Sigmoid colon (tissue), 7 donors: ENCODE measurements around the gene AHCYL2. TPM values are rescaled to one million over a fixed set of nuclear protein-coding genes. Genes with fewer than 3 reads are reported as not detected.

Experiments used
- DNase-seq: peaks from one replicate; pipeline ENCODE4 v3.0.0-alpha.2; 2019
- H3K27ac ChIP-seq, 4 donors: fragments of 200-600 bp; sonication (generic); one replicate each; pipeline ENCODE4 v1.5.1; 2016 to 2019; ENCODE audit warnings: mild to moderate bottlenecking in 1 of 4
- H3K27me3 ChIP-seq, 3 donors: fragments of 200-600 bp; sonication (generic); one replicate each; pipeline ENCODE4 v1.5.1; 2019; ENCODE audit warnings: mild to moderate bottlenecking in 1 of 3
- H3K36me3 ChIP-seq, 4 donors: fragments of 200-600 bp; sonication (generic); one replicate each; pipeline ENCODE4 v1.5.1; 2016 to 2019
- H3K4me1 ChIP-seq, 4 donors: fragments of 200-600 bp; sonication (generic); one replicate each; pipeline ENCODE4 v1.5.1; 2017 to 2019
- H3K4me3 ChIP-seq, 4 donors: fragments of 200-600 bp; sonication (generic); one replicate each; pipeline ENCODE4 v1.5.1; 2017 to 2019; ENCODE audit warnings: mild to moderate bottlenecking in 2 of 4, moderate library complexity in 1 of 4
- H3K9me3 ChIP-seq, 4 donors: fragments of 200-600 bp in 3 of 4; sonication (generic) in 3 of 4; one replicate each; pipeline versions ENCODE4 v1.5.1 to v1.6.1; 2013 to 2019
- EP300 ChIP-seq, 4 donors: sonication (generic); formaldehyde crosslinking; IDR thresholded peaks; one replicate each; pipeline ENCODE4 v1.6.1; 2017; ENCODE audit warnings: antibody characterized with exemption in 4 of 4
- POLR2A ChIP-seq, 2 donors: fragments of 450-650 bp; IDR thresholded peaks; one replicate each; pipeline ENCODE4 v1.6.1; 2016; ENCODE audit warnings: antibody characterized with exemption in 2 of 2, mild to moderate bottlenecking in 2 of 2, moderate library complexity in 2 of 2
- POLR2AphosphoS5 ChIP-seq, 4 donors: sonication (generic); formaldehyde crosslinking; IDR thresholded peaks; one replicate each; pipeline ENCODE4 v1.6.1; 2017; ENCODE audit warnings: antibody characterized with exemption in 4 of 4
- WGBS, 2 donors: extraction: QIAGEN DNeasy Blood & Tissue Kit; methylation state at CpG; one replicate each; pipeline ENCODE4 v1.1.7; 2013; 5-methylcytosine and 5-hydroxymethylcytosine counted together
- intact Hi-C: fragments of 100-400 bp; cut with DNase I; formaldehyde crosslinking; loops from one replicate; pipeline ENCODE4 v1.15.1; 2023
- polyA plus RNA-seq, 3 donors: library from polyadenylated mRNA; stranded (reverse); fragments of 200-250 nt; gene quantifications; one replicate each; pipeline ENCODE4 v1.2.3, GENCODE V29; 2013
- total RNA-seq, 4 donors: library from RNA; depleted of rRNA; stranded (reverse); fragments of >200 nt; gene quantifications; one replicate each; pipeline ENCODE4 v1.1.0, GENCODE V29; 2016
- TF ChIP-seq, protein P1 (sequence below), 4 experiments: fragments of 450-650 bp in 3 of 4; fragments of 200-600 bp in 1 of 4; IDR thresholded peaks; one replicate each; pipeline ENCODE4 v1.5.1; 2016 to 2019; ENCODE audit warnings: antibody characterized with exemption in 4 of 4, mild to moderate bottlenecking in 3 of 4, moderate library complexity in 2 of 4
- donor health status: healthy with polysubstance abuse.
- donor health status: Bipolar disorder and iron deficiency.
- donor health status: healthy.

Gene AHCYL2
- total and polyA plus RNA-seq, 7 donors = 12.5 to 219 (median 16.8) TPM

DNA sequence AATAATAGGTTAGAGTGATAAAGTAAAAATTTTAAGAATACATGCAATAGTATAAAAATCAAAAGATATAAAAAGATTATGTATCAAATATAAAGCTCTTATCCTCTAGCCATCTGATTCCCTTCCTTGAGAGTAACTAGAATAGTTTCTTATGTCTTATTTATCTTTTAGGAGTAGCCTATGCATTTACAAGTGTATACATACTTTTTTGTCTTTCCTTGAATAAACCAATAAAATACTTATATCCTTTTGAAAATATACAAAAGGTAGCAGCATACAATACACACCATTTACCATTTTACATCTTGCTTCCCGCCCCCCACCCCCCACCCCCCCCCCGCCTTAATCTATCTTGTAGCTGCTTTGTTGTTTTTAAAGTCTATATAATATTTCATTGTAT is 31.4 kb downstream of the AHCYL2 start:
- no peaks in the 10 kb centered on the region for H3K4me1 ChIP-seq
- no peaks in the 10 kb centered on the region for H3K36me3 ChIP-seq
- H3K4me3 ChIP-seq = no peak overlapping the region
- no peak for DNase-seq
- no peak overlapping the region for H3K27ac ChIP-seq
- TF ChIP-seq POLR2AphosphoS5 (IDR thresholded peaks at IDR 0.05) (no peak), POLR2A (IDR thresholded peaks at IDR 0.05) (no peak), EP300 (IDR thresholded peaks at IDR 0.05) (no peak)
- TF ChIP-seq, protein P1, sequence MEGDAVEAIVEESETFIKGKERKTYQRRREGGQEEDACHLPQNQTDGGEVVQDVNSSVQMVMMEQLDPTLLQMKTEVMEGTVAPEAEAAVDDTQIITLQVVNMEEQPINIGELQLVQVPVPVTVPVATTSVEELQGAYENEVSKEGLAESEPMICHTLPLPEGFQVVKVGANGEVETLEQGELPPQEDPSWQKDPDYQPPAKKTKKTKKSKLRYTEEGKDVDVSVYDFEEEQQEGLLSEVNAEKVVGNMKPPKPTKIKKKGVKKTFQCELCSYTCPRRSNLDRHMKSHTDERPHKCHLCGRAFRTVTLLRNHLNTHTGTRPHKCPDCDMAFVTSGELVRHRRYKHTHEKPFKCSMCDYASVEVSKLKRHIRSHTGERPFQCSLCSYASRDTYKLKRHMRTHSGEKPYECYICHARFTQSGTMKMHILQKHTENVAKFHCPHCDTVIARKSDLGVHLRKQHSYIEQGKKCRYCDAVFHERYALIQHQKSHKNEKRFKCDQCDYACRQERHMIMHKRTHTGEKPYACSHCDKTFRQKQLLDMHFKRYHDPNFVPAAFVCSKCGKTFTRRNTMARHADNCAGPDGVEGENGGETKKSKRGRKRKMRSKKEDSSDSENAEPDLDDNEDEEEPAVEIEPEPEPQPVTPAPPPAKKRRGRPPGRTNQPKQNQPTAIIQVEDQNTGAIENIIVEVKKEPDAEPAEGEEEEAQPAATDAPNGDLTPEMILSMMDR (IDR thresholded peaks at IDR 0.05) = no peak
- H3K27me3 ChIP-seq = no peaks in the 10 kb centered on the region
- 70 to 85% methylated on average over 2 of the region's 2 CpGs for WGBS, 2 donors
- intact Hi-C loops = no loop called here
- no peaks in the 10 kb centered on the region for H3K9me3 ChIP-seq

DNA sequence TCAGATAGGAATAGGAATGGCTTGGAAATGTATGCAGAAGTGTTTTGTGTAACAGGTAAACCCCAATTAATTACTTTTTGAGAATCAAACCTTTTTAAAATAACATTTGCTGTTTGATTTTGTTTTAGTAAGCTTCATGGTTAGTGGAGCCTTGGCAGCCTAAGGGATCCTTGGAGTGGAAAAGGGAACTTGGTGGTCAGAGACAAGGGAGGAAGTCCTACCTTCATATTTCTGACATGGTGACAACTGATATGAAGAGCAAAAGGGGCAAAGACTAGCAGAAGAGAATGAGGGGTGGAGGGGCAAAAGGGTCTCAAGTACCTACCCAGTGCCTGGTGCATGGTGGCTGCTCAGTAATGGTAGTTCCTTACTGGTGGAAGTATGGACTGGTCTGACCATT is 32.3 kb downstream of the AHCYL2 start:
- H3K27ac ChIP-seq = no peak overlapping the region
- H3K36me3 ChIP-seq = no peaks in the 10 kb centered on the region
- intact Hi-C loops = no loop called here
- no peaks in the 10 kb centered on the region for H3K9me3 ChIP-seq
- no peaks in the 10 kb centered on the region for H3K27me3 ChIP-seq
- DNase-seq = no peak
- TF ChIP-seq, protein P1 (IDR thresholded peaks at IDR 0.05) = no peak
- no peak for TF ChIP-seq POLR2A (IDR thresholded peaks at IDR 0.05)
- no peak for TF ChIP-seq POLR2AphosphoS5 (IDR thresholded peaks at IDR 0.05)
- no peak for TF ChIP-seq EP300 (IDR thresholded peaks at IDR 0.05)
- H3K4me3 ChIP-seq = no peak overlapping the region
- no peaks in the 10 kb centered on the region for H3K4me1 ChIP-seq

DNA sequence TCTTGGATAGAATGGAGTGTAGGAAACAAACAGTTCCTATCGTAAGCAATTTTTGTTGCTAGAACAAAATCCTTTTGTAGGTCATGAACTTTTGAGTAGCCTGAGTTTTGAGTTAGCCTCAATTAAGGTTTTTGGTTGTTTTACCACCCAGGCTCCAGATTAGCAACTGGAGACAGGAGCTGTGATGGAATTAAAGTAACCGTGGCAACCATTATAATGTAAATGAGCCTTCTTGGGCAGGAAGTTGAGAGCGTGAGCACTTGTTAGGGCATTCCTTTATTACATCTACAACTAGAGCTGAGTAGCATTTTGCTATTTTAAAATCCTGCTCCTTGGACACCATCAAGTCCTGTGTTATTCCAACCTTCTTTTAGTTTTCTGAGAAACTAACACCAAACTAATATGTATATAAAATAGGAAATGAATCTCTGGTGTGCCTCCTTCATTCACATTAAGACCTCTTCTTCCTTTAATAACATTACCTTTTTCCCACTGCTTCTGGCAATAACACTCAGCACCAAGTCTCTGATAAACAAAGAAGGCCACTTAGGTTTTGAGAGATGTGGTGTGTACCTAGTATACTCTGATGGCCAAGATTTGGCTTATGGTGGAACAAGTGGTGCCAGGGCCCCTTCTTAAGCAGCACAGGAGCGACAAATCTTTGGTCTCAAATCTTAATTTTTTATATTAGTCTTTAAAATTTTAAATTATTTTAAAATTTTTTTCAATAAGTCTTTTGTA is 34.0 kb downstream of the AHCYL2 start:
- no peak overlapping the region for H3K4me3 ChIP-seq
- intact Hi-C loops = no loop called here
- WGBS, 2 donors = 81 to 88% methylated on average over 4 of the region's 4 CpGs

DNA sequence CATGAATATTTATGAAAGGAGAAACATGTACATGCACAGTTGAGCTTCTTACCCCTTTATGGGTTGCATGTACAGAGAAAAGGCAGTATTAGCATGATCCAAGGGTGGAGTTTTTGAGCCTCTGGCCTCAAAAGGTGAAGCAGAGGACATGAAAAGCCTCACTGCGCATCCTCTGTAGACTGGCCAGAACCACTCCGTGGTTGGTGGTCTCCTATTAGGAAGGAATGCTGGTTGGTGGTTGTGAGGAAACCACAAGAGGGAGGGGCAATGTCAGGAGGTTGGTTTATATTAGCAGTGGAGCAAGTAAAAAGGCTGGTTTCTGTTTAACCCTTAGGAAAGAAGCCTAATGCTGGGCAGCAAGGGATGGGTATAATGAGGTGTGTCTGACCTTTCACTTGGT is 37.5 kb downstream of the AHCYL2 start:
- TF ChIP-seq POLR2AphosphoS5 (IDR thresholded peaks at IDR 0.05) = no peak
- TF ChIP-seq EP300 (IDR thresholded peaks at IDR 0.05) = no peak
- TF ChIP-seq, protein P1 (IDR thresholded peaks at IDR 0.05) = no peak
- no peak for TF ChIP-seq POLR2A (IDR thresholded peaks at IDR 0.05)
- Histone ChIP-seq H3K27ac (no peak overlapping the region), H3K27me3 (no peaks in the 10 kb centered on the region), H3K9me3 (no peaks in the 10 kb centered on the region), H3K36me3 (no peaks in the 10 kb centered on the region), H3K4me3 (no peak overlapping the region), H3K4me1 (no peaks in the 10 kb centered on the region)
- 54 to 80% methylated on average over 2 of the region's 2 CpGs for WGBS, 2 donors
- intact Hi-C loops = no loop called here
- no peak for DNase-seq

More for the DNA sequence above, 34.0 kb downstream of the AHCYL2 start:
- TF ChIP-seq EP300 (IDR thresholded peaks at IDR 0.05) = no peak
- no peaks in the 10 kb centered on the region for H3K4me1 ChIP-seq
- no peaks in the 10 kb centered on the region for H3K9me3 ChIP-seq
- no peak for DNase-seq
- H3K36me3 ChIP-seq = no peaks in the 10 kb centered on the region
- no peaks in the 10 kb centered on the region for H3K27me3 ChIP-seq
- H3K27ac ChIP-seq = no peak overlapping the region

DNA sequence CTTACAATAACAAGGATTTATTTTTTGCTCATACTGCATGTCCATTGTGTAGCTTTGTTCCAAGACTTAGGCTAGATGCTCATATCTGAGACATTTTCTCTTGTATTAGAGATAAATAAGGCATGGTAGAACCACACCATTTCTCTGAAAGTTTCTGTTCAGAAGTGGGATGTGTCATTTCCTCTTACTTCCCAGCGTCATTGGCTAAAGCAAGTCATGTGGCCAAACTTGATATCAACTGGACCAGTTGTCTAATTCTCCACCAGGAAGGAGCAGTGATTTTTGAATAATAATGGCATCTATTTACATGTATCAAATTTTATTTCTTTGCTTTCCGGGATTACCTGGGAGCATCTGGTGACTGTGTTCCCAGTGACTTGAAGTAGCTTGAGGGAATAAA is 38.3 kb downstream of the AHCYL2 start:
- DNase-seq = no peak
- no peak overlapping the region for H3K4me3 ChIP-seq
- H3K27ac ChIP-seq = no peak overlapping the region
- intact Hi-C loops = no loop called here
- no peaks in the 10 kb centered on the region for H3K27me3 ChIP-seq
- no peak for TF ChIP-seq EP300 (IDR thresholded peaks at IDR 0.05)
- TF ChIP-seq, protein P1 (IDR thresholded peaks at IDR 0.05) = no peak
- TF ChIP-seq POLR2AphosphoS5 (IDR thresholded peaks at IDR 0.05) = no peak
- TF ChIP-seq POLR2A (IDR thresholded peaks at IDR 0.05) = no peak
- H3K36me3 ChIP-seq = no peaks in the 10 kb centered on the region
- 90 to 97% methylated on average over 2 of the region's 2 CpGs for WGBS, 2 donors
- no peaks in the 10 kb centered on the region for H3K4me1 ChIP-seq
- no peaks in the 10 kb centered on the region for H3K9me3 ChIP-seq
